ENCODE results near the gene COX6B1. TPM values are rescaled to one million over a fixed set of nuclear protein-coding genes. Genes with fewer than 3 reads are reported as not detected.

COX6B1 gene
- total and polyA plus RNA-seq, 2 of the 8 experiments (the other 6 are each of a cell fraction or from before 2014, with no cell fraction given), result 437 to 1,052 TPM

DNA sequence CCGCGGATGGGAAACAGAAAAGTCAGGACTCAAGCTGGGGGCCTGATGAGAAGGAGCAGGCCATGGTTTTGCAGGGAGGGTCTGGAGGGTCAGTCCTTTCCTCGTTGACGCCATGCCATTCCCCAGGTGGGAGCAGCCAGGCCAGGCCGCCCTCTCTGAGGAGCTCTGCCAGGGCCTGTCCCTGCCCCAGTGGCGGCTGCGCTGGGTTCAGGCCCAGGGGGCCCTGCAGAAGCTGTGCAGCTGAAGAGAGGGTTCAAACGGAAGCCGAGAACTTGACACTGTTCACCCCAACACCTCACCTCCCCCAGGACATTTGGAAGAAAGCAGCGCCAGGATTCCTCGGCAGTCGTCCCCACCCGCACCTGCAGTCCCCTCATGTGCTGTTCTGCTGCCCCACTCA, 25.4 kb upstream of the COX6B1 start:
- Histone ChIP-seq H3K56ac (replicated peaks; ENCODE audit: insufficient read length, low read depth, low read length) (no peak overlapping the region), H3K9ac (replicated peaks in 1 of 4; ENCODE audit: extremely low read depth in 1 of 4, low read depth in 3 of 4, low read length in 3 of 4) (no peak overlapping the region), H3K18ac (ENCODE audit: extremely low read depth, low read length) (no peak overlapping the region), H3K4me3 (ENCODE audit: extremely low read depth in 1 of 4, insufficient read depth in 2 of 4, low read depth in 3 of 4, low read length in 4 of 4) (no peak overlapping the region), H2BK12ac (ENCODE audit: low read depth, low read length) (no peak overlapping the region), H3K14ac (ENCODE audit: insufficient read length) (no peak overlapping the region), H2BK120ac (replicated peaks; ENCODE audit: low read depth, low read length) (no peak overlapping the region), H2AFZ (ENCODE audit: low read length) (no peak overlapping the region), H3K27me3 (replicated peaks in 1 of 4; ENCODE audit: control insufficient read depth in 3 of 4, extremely low read depth in 1 of 4, insufficient read depth in 3 of 4, low read length in 3 of 4) (no peaks in the 10 kb centered on the region), H3K36me3 (ENCODE audit: control insufficient read depth in 2 of 4, insufficient read depth in 4 of 4, low read length in 3 of 4) (peaks cover 2 to 9% (median 5%) of the 10 kb centered on the region in 4 experiments; a peak in 3 of 8 replicates), H3K79me2 (ENCODE audit: control insufficient read depth in 1 of 2, insufficient read depth in 2 of 2, low read length in 2 of 2) (no peaks in the 10 kb centered on the region), H2BK5ac (ENCODE audit: low read depth, low read length) (no peak overlapping the region), H3K79me1 (ENCODE audit: low read depth, low read length) (no peaks in the 10 kb centered on the region), H2BK15ac (ENCODE audit: low read length) (no peak overlapping the region), H3K4ac (replicated peaks; ENCODE audit: insufficient read length, low read depth, low read length) (no peak overlapping the region), H3K23me2 (ENCODE audit: low read depth, low read length) (no peaks in the 10 kb centered on the region), H4K5ac (ENCODE audit: insufficient read length, low read depth, low read length) (no peak overlapping the region), H2BK20ac (ENCODE audit: low read length) (no peak overlapping the region), H4K20me1 (replicated peaks in 1 of 2; ENCODE audit: control insufficient read depth in 1 of 2, insufficient read depth in 2 of 2, low read length in 2 of 2) (peaks cover 0 to 5% of the 10 kb centered on the region in 2 experiments), H3K23ac (ENCODE audit: insufficient read length) (no peak overlapping the region), H3K27ac (ENCODE audit: low read depth, low read length) (no peak overlapping the region), H3K9me3 (ENCODE audit: insufficient read depth in 2 of 2, low read depth in 1 of 2, low read length in 1 of 2) (no peaks in the 10 kb centered on the region), H2AK5ac (ENCODE audit: low read depth, low read length) (no peak overlapping the region), H3K4me2 (ENCODE audit: insufficient read depth in 1 of 2, low read depth in 2 of 2, low read length in 2 of 2) (no peak overlapping the region), H4K91ac (replicated peaks; ENCODE audit: insufficient read length, low read length) (no peak overlapping the region), H3K4me1 (replicated peaks in 1 of 4; ENCODE audit: control insufficient read depth in 3 of 4, insufficient read depth in 4 of 4, low read length in 3 of 4) (no peaks in the 10 kb centered on the region), H4K8ac (ENCODE audit: extremely low read depth, insufficient read depth, low read length) (no peak overlapping the region)
- FAIRE-seq (no peak), DNase-seq (ENCODE audit: low read depth in 1 of 2, low spot score in 2 of 2) (no peak)
- CTCF ChIA-PET (ENCODE audit: partially characterized antibody), result interaction anchor here (0.6 to 3.6 kb wide), 5 partner anchors 10 to 57 kb away, joined by 3 to 14 read pairs (median 3); partner anchors contain the start of gene HAUS5
- TF ChIP-seq SAP30 (IDR thresholded peaks at IDR 0.05; ENCODE audit: insufficient read depth, insufficient replicate concordance, low read length), result no peak
- TF ChIP-seq CTBP2 (IDR thresholded peaks at IDR 0.05; ENCODE audit: borderline replicate concordance, insufficient read depth, insufficient read length, low read length), result no peak
- TF ChIP-seq BACH1 (IDR thresholded peaks at IDR 0.05; ENCODE audit: low read length), result no peak
- TF ChIP-seq FOSL1 (IDR thresholded peaks at IDR 0.05; ENCODE audit: insufficient read depth, low read depth, low read length), result no peak
- TF ChIP-seq, protein P1, sequence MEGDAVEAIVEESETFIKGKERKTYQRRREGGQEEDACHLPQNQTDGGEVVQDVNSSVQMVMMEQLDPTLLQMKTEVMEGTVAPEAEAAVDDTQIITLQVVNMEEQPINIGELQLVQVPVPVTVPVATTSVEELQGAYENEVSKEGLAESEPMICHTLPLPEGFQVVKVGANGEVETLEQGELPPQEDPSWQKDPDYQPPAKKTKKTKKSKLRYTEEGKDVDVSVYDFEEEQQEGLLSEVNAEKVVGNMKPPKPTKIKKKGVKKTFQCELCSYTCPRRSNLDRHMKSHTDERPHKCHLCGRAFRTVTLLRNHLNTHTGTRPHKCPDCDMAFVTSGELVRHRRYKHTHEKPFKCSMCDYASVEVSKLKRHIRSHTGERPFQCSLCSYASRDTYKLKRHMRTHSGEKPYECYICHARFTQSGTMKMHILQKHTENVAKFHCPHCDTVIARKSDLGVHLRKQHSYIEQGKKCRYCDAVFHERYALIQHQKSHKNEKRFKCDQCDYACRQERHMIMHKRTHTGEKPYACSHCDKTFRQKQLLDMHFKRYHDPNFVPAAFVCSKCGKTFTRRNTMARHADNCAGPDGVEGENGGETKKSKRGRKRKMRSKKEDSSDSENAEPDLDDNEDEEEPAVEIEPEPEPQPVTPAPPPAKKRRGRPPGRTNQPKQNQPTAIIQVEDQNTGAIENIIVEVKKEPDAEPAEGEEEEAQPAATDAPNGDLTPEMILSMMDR (IDR thresholded peaks at IDR 0.05; ENCODE audit: control extremely low read depth in 1 of 3, insufficient read depth in 1 of 3, low read depth in 1 of 3, low read length in 3 of 3), result no peak
- TF ChIP-seq RNF2 (IDR thresholded peaks at IDR 0.05; ENCODE audit: borderline replicate concordance, low read depth, low read length, missing control alignments, poor library complexity, severe bottlenecking), result no peak
- TF ChIP-seq CBX5 (IDR thresholded peaks at IDR 0.05; ENCODE audit: low read depth, low read length), result no peak
- TF ChIP-seq SP1 (IDR thresholded peaks at IDR 0.05; ENCODE audit: low read depth, low read length), result no peak
- 93% methylated on average over 13 of the region's 13 CpGs; no CpG with 5 or more reads in 1 of the 2 experiments for WGBS, 2 experiments (ENCODE audit: extremely low coverage in 1 of 2, insufficient coverage in 1 of 2, insufficient read length in 1 of 2, insufficient replicate concordance in 2 of 2, low coverage in 1 of 2, low lambda C conversion rate in 2 of 2, missing lambda C conversion rate in 1 of 2)
- POLR2A ChIA-PET (ENCODE audit: partially characterized antibody), result interaction anchor here (1.1 to 2.7 kb wide), 6 partner anchors 10 to 112 kb away, joined by 3 to 13 read pairs (median 3); partner anchors contain the start of gene HAUS5
